Spleen (tissue), 11 donors: ENCODE data around the gene SLC4A2. TPM values are rescaled to one million over a fixed set of nuclear protein-coding genes. Genes with fewer than 3 reads are reported as not detected.
A peak's percentile ranks its signal among the peaks of the same experiment; 100 is the strongest.

Source experiments
- DNase-seq: peaks from one replicate; pipeline ENCODE4 v3.0.0-alpha.2; 2020
- H3K27ac ChIP-seq, 8 donors: fragments of 200-600 bp; sonication (generic) in 7 of 8; 1 replicate in 4 of 8; 2 replicates in 4 of 8; pipeline versions ENCODE4 v1.5.0 to v1.8.0; 2016 to 2021; ENCODE audit warnings: inconsistent platforms in 4 of 8, mild to moderate bottlenecking in 4 of 8, moderate library complexity in 1 of 8
- H3K27me3 ChIP-seq, 7 donors: fragments of 200-600 bp; sonication (generic) in 6 of 7; replicated peaks in 1 of 7; 1 replicate in 4 of 7; 2 replicates in 3 of 7; pipeline versions ENCODE4 v1.5.0 to v1.8.0; 2016 to 2021; ENCODE audit warnings: inconsistent platforms in 3 of 7, mild to moderate bottlenecking in 1 of 7
- H3K36me3 ChIP-seq, 6 donors: fragments of 200-600 bp; sonication (generic) in 5 of 6; 1 replicate in 4 of 6; 2 replicates in 2 of 6; pipeline versions ENCODE4 v1.5.0 to v1.8.0; 2016 to 2021; ENCODE audit warnings: inconsistent platforms in 2 of 6
- H3K4me1 ChIP-seq, 6 donors: fragments of 200-600 bp; sonication (generic) in 5 of 6; 1 replicate in 3 of 6; 2 replicates in 3 of 6; pipeline versions ENCODE4 v1.5.0 to v1.8.0; 2016 to 2021; ENCODE audit warnings: inconsistent platforms in 3 of 6
- H3K4me3 ChIP-seq, 8 donors: fragments of 200-600 bp; sonication (generic) in 7 of 8; 1 replicate in 4 of 8; 2 replicates in 4 of 8; pipeline versions ENCODE4 v1.5.0 to v1.8.0; 2016 to 2021; ENCODE audit warnings: inconsistent platforms in 4 of 8, mild to moderate bottlenecking in 4 of 8, moderate library complexity in 2 of 8
- H3K9me3 ChIP-seq, 8 donors: fragments of 200-600 bp; sonication (generic) in 7 of 8; 1 replicate in 4 of 8; 2 replicates in 4 of 8; pipeline versions ENCODE4 v1.5.0 to v1.8.0; 2016 to 2021; ENCODE audit warnings: inconsistent platforms in 4 of 8
- CTCF ChIP-seq, 11 experiments: fragments of 200-600 bp in 7 of 11; fragments of 450-650 bp in 4 of 11; sonication (generic) in 4 of 11; IDR thresholded peaks in 8 of 11; conservative IDR thresholded peaks in 3 of 11; 1 replicate in 7 of 11; 2 replicates in 4 of 11; pipeline versions ENCODE4 v1.4.0 to v1.8.0; 2016 to 2021; ENCODE audit warnings: antibody characterized with exemption in 11 of 11, inconsistent platforms in 4 of 11, mild to moderate bottlenecking in 1 of 11
- POLR2A ChIP-seq, 3 donors: fragments of 450-650 bp; IDR thresholded peaks; one replicate each; pipeline ENCODE4 v1.5.1; 2017; ENCODE audit warnings: antibody characterized with exemption in 3 of 3, mild to moderate bottlenecking in 1 of 3
- POLR2AphosphoS5 ChIP-seq, 3 donors: sonication (generic); formaldehyde crosslinking; IDR thresholded peaks; one replicate each; pipeline ENCODE4 v1.5.1; 2017; ENCODE audit warnings: antibody characterized with exemption in 3 of 3
- WGBS, 5 donors: extraction: QIAGEN DNeasy Blood & Tissue Kit in 3 of 5; methylation state at CpG; one replicate each; pipeline versions ENCODE4 v1.1.5 to v1.1.7; 2013 to 2018; 5-methylcytosine and 5-hydroxymethylcytosine counted together
- intact Hi-C: fragments of 100-400 bp; cut with DNase I; formaldehyde crosslinking; loops from one replicate; pipeline ENCODE4 v1.15.0; 2023; ENCODE audit warnings: low total_unique reads
- polyA plus RNA-seq, 3 donors: library from polyadenylated mRNA; stranded (reverse); fragments of 200-250 nt; gene quantifications; one replicate each; pipeline ENCODE4 v1.2.1, GENCODE V29; 2013
- total RNA-seq, 7 donors: library from RNA; depleted of rRNA in 3 of 7; stranded (reverse); fragments of >200 nt in 3 of 7; fragmentation: NEBNext Ultra II Directional in 4 of 7; extraction: Animal tissue kit (Norgen Biotek cat#: 25700) in 4 of 7; gene quantifications; one replicate each; pipeline versions ENCODE4 v1.1.0 to v1.2.1, GENCODE V29; 2016 to 2021
- donor health status: healthy with polysubstance abuse.
- donor health status: DM: no; HTN: no; CAD: no; lungs with moderate emphysema.
- donor health status: DM: no; HTN: no; CAD: no.
- donor health status: Bipolar disorder and iron deficiency.
- donor health status: healthy.
- donor health status: DM: no; HTN: no; CAD: no.
- donor health status: DM: yes; HTN: yes; CAD: no.

SLC4A2 gene
- total and polyA plus RNA-seq, 10 donors, result 43.9 to 122 (median 90.9) TPM

- no peaks in the 10 kb centered on the region for H3K9me3 ChIP-seq
- peaks cover 36 to 85% (median 60%) of the 10 kb centered on the region in 6 donors for H3K4me1 ChIP-seq
- intact Hi-C loops, result no loop called here
- no peak for DNase-seq
- TF ChIP-seq CTCF (IDR thresholded peaks at IDR 0.05 in 8 of 11, conservative IDR thresholded peaks at IDR 0.05 in 3 of 11), result no peak
- no peak for TF ChIP-seq POLR2AphosphoS5 (IDR thresholded peaks at IDR 0.05)
- TF ChIP-seq POLR2A (IDR thresholded peaks at IDR 0.05), result no peak
- H3K36me3 ChIP-seq, result peaks cover 0 to 11% (median 0%) of the 10 kb centered on the region in 6 donors
- WGBS, 5 donors, result 80 to 86% (median 84%) methylated on average over 17 to 22 of the region's 22 CpGs
- peaks cover 0 to 28% (median 0%) of the 10 kb centered on the region in 7 donors for H3K27me3 ChIP-seq
- peak overlapping the region in 7 of 8 donors; percentile 80 to 88 (median 82) for H3K27ac ChIP-seq
- H3K4me3 ChIP-seq, result peak overlapping the region in 1 of 8 donors; percentile 94
Observed at GRCh38 chr7:151089893-151090730, 30.7 kb downstream of the SLC4A2 start.

GRCh38 chr7:151091003-151091402 is 31.6 kb downstream of the SLC4A2 start:
- Histone ChIP-seq H3K27me3 (peaks cover 0 to 19% (median 0%) of the 10 kb centered on the region in 7 donors), H3K27ac (peak overlapping the region in 1 of 8 donors; percentile 4), H3K36me3 (peaks cover 0 to 12% (median 0%) of the 10 kb centered on the region in 6 donors), H3K9me3 (no peaks in the 10 kb centered on the region), H3K4me1 (peaks cover 32 to 79% (median 55%) of the 10 kb centered on the region in 6 donors), H3K4me3 (no peak overlapping the region)
- DNase-seq, result no peak
- TF ChIP-seq POLR2A (IDR thresholded peaks at IDR 0.05) (no peak), CTCF (IDR thresholded peaks at IDR 0.05 in 8 of 11, conservative IDR thresholded peaks at IDR 0.05 in 3 of 11) (no peak), POLR2AphosphoS5 (IDR thresholded peaks at IDR 0.05) (no peak)
- 85 to 94% (median 93%) methylated on average over 7 of the region's 7 CpGs for WGBS, 5 donors
- intact Hi-C loops, result no loop called here

- peak overlapping the region in 1 of 8 donors; percentile 4 for H3K27ac ChIP-seq
- H3K4me1 ChIP-seq, result peaks cover 32 to 78% (median 55%) of the 10 kb centered on the region in 6 donors
- no peaks in the 10 kb centered on the region for H3K9me3 ChIP-seq
- H3K27me3 ChIP-seq, result peaks cover 0 to 19% (median 0%) of the 10 kb centered on the region in 7 donors
- DNase-seq, result no peak
- no peak overlapping the region for H3K4me3 ChIP-seq
- WGBS, 5 donors, result 54 to 65% (median 60%) methylated on average over 6 of the region's 6 CpGs
- TF ChIP-seq POLR2AphosphoS5 (IDR thresholded peaks at IDR 0.05), result no peak
- peak in 7 of 11 experiments; percentile 14 to 52 (median 36) for TF ChIP-seq CTCF (IDR thresholded peaks at IDR 0.05 in 8 of 11, conservative IDR thresholded peaks at IDR 0.05 in 3 of 11)
- no peak for TF ChIP-seq POLR2A (IDR thresholded peaks at IDR 0.05)
- intact Hi-C loops, result no loop called here
- H3K36me3 ChIP-seq, result peaks cover 0 to 16% (median 0%) of the 10 kb centered on the region in 6 donors
Observed at GRCh38 chr7:151091431-151091830, 32.0 kb downstream of the SLC4A2 start.

- H3K27ac ChIP-seq, result no peak overlapping the region
- H3K27me3 ChIP-seq, result peaks cover 0 to 16% (median 0%) of the 10 kb centered on the region in 7 donors
- H3K4me1 ChIP-seq, result peaks cover 32 to 76% (median 54%) of the 10 kb centered on the region in 6 donors
- WGBS, 5 donors, result 89 to 96% (median 91%) methylated on average over 14 of the region's 14 CpGs
- H3K36me3 ChIP-seq, result peaks cover 0 to 21% (median 0%) of the 10 kb centered on the region in 6 donors
- H3K9me3 ChIP-seq, result no peaks in the 10 kb centered on the region
- no peak for DNase-seq
- intact Hi-C loops, result no loop called here
- H3K4me3 ChIP-seq, result no peak overlapping the region
- TF ChIP-seq CTCF (IDR thresholded peaks at IDR 0.05 in 8 of 11, conservative IDR thresholded peaks at IDR 0.05 in 3 of 11) (no peak), POLR2AphosphoS5 (IDR thresholded peaks at IDR 0.05) (no peak), POLR2A (IDR thresholded peaks at IDR 0.05) (no peak)
Observed at GRCh38 chr7:151091988-151092387, 32.6 kb downstream of the SLC4A2 start.
